HTERT RPE-1 (cell line): ENCODE data around the gene PLBD2.

Experiments used
- in situ Hi-C: fragments of 300-500 bp; cut with MboI; formaldehyde crosslinking; loops from 4 replicates; pipeline ENCODE4 v1.14.3; 2020; ENCODE audit warnings: low sequenced_read_pairs

Gene PLBD2

DNA sequence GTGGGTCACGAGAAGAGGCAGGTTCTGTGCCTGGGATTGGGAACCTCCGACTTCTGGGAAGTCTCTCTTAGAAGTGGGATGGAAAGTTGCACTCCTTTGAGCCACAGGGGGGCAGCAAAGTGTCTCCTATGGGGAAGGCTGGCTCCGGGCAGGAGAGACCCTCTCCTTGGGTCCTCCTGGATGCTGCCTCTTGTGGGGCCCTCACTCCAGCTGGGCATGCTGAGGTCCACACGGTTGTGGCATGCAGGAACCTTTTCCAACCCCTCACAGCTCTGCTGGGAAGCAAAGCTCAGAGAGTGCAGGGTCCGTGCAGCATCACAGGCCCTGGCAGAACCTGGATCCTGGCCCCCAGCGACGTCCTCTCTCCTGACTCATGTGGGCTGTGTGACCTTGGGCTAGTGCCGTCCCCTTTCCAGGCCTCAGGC lies 81.2 kb downstream of the PLBD2 start:
- in situ Hi-C loops, result no loop called here

DNA sequence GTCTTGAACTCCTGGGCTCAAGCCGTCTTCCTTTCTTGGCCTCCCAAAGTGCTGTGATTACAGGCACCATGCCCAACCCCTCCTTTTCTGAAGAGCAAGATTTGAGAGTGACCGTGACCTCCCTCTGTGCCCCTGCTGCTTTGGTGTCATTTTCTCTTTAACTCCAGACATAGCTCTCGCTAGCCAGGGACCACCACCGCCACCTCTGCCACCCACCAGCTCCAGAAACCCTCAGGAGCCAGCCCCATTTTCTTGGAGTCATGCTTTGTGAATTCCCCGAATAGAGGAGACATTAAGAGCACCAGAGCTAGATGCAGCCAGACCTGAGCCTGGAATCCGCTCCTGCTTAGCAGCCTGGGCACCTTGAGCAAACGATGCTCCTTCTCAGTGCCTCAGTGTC lies 81.9 kb downstream of the PLBD2 start:
- in situ Hi-C loops, result no loop called here
